ENCODE data around the gene STK39.
"Not testable (repeated sequence)": the region's sequence is repeated elsewhere in the genome, so short reads cannot be mapped to it uniquely, and the experiment has no call there.

STK39 gene

GRCh38 chr2:168049609-168050008, 197.8 kb downstream of the STK39 start:
- no peak overlapping the region for H3K27ac ChIP-seq
- H3K4me2 ChIP-seq = no peak overlapping the region
- no peaks in the 10 kb centered on the region for H3K4me1 ChIP-seq (ENCODE audit: low read depth, poor library complexity, severe bottlenecking)
- H4K20me1 ChIP-seq (ENCODE audit: insufficient read depth) = no peaks in the 10 kb centered on the region
- H3K36me3 ChIP-seq (ENCODE audit: insufficient read depth) = no peaks in the 10 kb centered on the region; the same call in 1 of the 2 replicates
- no peaks in the 10 kb centered on the region for H3K79me2 ChIP-seq (ENCODE audit: insufficient read depth, low read depth)
- H3K4me3 ChIP-seq (IDR thresholded peaks at IDR 0.05; ENCODE audit: insufficient read depth, low read depth, low read length) = no peak overlapping the region
- H3K9ac ChIP-seq = no peak overlapping the region
- no peak overlapping the region for H2AFZ ChIP-seq (ENCODE audit: low read depth)
- TF ChIP-seq CTCF (conservative IDR thresholded peaks at IDR 0.05; ENCODE audit: low read depth, low read length) = no peak
- no peaks in the 10 kb centered on the region for H3K27me3 ChIP-seq (ENCODE audit: insufficient read depth, low read depth)

DNA sequence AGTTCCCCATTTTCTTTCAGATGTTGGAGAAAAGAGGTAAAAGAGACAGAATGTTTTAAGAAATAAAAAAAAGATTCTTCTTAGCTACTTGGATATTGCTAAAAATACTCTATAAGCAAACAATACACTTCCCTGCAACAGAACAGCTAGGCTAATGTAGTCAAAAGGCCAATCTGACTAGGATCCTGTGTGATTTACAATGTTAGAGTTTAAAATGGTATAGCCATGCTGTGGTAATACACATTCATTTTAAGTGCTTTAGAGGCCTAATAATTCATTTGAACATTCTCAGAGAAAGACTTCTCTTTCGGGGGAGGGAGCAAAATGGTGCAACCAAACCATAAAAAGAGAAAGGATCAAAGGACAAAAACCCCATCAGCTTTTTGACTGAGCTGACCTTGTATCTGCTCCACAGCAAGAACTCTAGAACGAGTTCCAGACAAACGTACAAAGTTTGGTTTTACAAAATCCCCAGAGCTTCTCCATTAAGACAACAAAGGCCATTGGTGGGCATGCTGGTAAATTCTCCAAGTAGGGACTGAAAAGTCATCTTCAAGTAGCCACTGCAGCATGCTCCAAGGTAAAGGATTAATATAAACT, 200.2 kb downstream of the STK39 start:
- no peaks in the 10 kb centered on the region for H4K20me1 ChIP-seq (ENCODE audit: insufficient read depth)
- no peak for TF ChIP-seq CTCF (conservative IDR thresholded peaks at IDR 0.05; ENCODE audit: low read depth, low read length)
- H3K9ac ChIP-seq = no peak overlapping the region
- H3K79me2 ChIP-seq (ENCODE audit: insufficient read depth, low read depth) = no peaks in the 10 kb centered on the region
- no peaks in the 10 kb centered on the region; the same call in 1 of the 2 replicates for H3K36me3 ChIP-seq (ENCODE audit: insufficient read depth)
- H2AFZ ChIP-seq (ENCODE audit: low read depth) = no peak overlapping the region
- no peak overlapping the region for H3K4me3 ChIP-seq (IDR thresholded peaks at IDR 0.05; ENCODE audit: insufficient read depth, low read depth, low read length)
- no peaks in the 10 kb centered on the region for H3K4me1 ChIP-seq (ENCODE audit: low read depth, poor library complexity, severe bottlenecking)
- no peaks in the 10 kb centered on the region for H3K27me3 ChIP-seq (ENCODE audit: insufficient read depth, low read depth)
- no peak overlapping the region for H3K4me2 ChIP-seq
- H3K27ac ChIP-seq = no peak overlapping the region

GRCh38 chr2:168044579-168044978, 202.8 kb downstream of the STK39 start:
- Histone ChIP-seq H3K4me1 (ENCODE audit: low read depth, poor library complexity, severe bottlenecking) (no peaks in the 10 kb centered on the region), H3K36me3 (ENCODE audit: insufficient read depth) (no peaks in the 10 kb centered on the region), H2AFZ (ENCODE audit: low read depth) (no peak overlapping the region), H3K9ac (no peak overlapping the region), H3K4me3 (IDR thresholded peaks at IDR 0.05; ENCODE audit: insufficient read depth, low read depth, low read length) (no peak overlapping the region), H4K20me1 (ENCODE audit: insufficient read depth) (no peaks in the 10 kb centered on the region), H3K27ac (no peak overlapping the region), H3K27me3 (ENCODE audit: insufficient read depth, low read depth) (no peaks in the 10 kb centered on the region), H3K79me2 (ENCODE audit: insufficient read depth, low read depth) (no peaks in the 10 kb centered on the region), H3K4me2 (no peak overlapping the region)
- TF ChIP-seq CTCF (conservative IDR thresholded peaks at IDR 0.05; ENCODE audit: low read depth, low read length) = no peak

DNA sequence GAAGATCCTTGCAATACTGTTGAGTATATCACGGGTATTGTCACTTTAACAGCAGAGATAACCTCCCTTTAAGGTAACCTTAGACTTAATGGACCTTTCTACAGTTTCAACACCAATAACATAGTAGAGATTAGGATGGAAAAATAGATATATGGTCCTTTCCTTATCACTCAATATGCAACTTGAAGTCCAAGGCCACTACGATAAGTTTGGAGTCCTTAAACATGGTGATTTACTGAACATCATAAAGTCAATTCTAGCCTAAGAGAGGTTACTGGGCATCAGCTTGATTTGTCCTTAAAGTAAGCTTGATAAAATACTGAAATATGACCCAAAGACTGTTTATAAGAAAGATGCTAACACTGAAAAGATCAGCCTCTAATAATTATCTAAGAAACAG, 203.2 kb downstream of the STK39 start:
- no peak overlapping the region for H3K4me2 ChIP-seq
- no peak overlapping the region for H3K27ac ChIP-seq
- H2AFZ ChIP-seq (ENCODE audit: low read depth) = no peak overlapping the region
- no peak overlapping the region for H3K9ac ChIP-seq
- no peaks in the 10 kb centered on the region for H3K27me3 ChIP-seq (ENCODE audit: insufficient read depth, low read depth)
- no peaks in the 10 kb centered on the region for H3K4me1 ChIP-seq (ENCODE audit: low read depth, poor library complexity, severe bottlenecking)
- no peaks in the 10 kb centered on the region for H3K36me3 ChIP-seq (ENCODE audit: insufficient read depth)
- TF ChIP-seq CTCF (conservative IDR thresholded peaks at IDR 0.05; ENCODE audit: low read depth, low read length) = no peak
- no peaks in the 10 kb centered on the region for H4K20me1 ChIP-seq (ENCODE audit: insufficient read depth)
- H3K4me3 ChIP-seq (IDR thresholded peaks at IDR 0.05; ENCODE audit: insufficient read depth, low read depth, low read length) = no peak overlapping the region
- no peaks in the 10 kb centered on the region for H3K79me2 ChIP-seq (ENCODE audit: insufficient read depth, low read depth)

DNA sequence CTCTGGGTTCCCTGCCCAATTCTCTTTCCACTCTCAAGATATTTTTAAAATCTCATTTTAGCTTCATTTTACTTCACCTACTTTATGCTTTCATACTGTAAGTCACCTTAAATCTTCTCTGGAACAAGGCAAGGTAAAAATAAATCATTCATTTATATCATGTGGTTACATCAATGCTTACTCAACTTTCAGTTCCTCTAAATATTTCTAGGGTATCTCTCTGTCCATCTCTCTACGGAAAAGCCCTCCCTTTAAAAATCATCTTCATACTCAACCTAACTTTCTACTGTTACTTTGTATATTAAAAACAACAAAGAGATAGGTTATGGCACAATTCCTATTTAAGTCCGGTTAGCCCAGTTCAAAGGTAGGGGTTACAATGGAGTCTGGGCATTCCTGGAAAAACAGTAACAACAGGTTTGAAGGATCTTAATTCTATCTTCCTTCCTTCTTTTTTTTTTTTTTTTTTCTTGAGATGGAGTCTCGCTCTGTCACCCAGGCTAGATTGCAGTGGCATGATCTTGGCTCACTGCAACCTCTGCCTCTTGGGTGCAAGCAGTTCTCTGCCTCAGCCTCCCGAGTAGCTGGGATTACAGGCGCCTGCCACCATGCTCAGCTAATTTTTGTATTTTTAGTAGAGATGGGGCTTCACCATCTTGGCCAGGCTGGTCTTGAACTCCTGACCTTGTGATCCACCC, 205.1 kb downstream of the STK39 start:
- H2AFZ ChIP-seq (ENCODE audit: low read depth); H3K27ac ChIP-seq; H3K4me3 ChIP-seq (IDR thresholded peaks at IDR 0.05; ENCODE audit: insufficient read depth, low read depth, low read length): not testable (repeated sequence)

More for the DNA sequence above, 205.1 kb downstream of the STK39 start:
- H3K9ac ChIP-seq; H4K20me1 ChIP-seq (ENCODE audit: insufficient read depth); H3K79me2 ChIP-seq (ENCODE audit: insufficient read depth, low read depth); H3K4me1 ChIP-seq (ENCODE audit: low read depth, poor library complexity, severe bottlenecking); H3K4me2 ChIP-seq; H3K27me3 ChIP-seq (ENCODE audit: insufficient read depth, low read depth); H3K36me3 ChIP-seq (ENCODE audit: insufficient read depth): not testable (repeated sequence)

Data from KMS-11 (cell line).